HG02588 (cell line): Measurements from ENCODE around the gene ADGRG1.

Experiments used
- ATAC-seq: cut with Tn5 transposase; IDR thresholded peaks from one replicate; pipeline ENCODE4 v1.9.1; 2021; ENCODE audit warnings: mild to moderate bottlenecking, moderate library complexity; ENCODE audit not compliant: unreplicated experiment

Gene ADGRG1

DNA sequence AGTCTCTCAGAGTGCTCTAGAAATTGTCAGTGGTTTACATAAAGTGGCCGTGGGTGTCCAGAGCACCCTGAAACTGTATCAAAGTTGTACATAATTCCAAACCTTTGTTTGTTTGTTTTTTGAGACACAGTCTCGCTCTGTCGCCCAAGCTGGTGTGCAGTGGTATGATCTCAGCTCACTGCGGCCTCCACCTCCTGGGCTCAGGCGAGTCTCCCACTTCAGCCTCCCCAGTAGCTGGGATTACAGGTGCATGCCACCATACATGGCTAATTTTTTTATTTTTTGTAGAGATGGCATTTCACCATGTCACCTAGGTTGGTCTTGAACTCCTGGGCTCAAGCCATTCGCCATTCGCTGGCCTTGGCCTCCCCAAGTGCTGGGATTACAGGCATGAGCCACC is 24.3 kb upstream of the ADGRG1 start:
- no peak for ATAC-seq

DNA sequence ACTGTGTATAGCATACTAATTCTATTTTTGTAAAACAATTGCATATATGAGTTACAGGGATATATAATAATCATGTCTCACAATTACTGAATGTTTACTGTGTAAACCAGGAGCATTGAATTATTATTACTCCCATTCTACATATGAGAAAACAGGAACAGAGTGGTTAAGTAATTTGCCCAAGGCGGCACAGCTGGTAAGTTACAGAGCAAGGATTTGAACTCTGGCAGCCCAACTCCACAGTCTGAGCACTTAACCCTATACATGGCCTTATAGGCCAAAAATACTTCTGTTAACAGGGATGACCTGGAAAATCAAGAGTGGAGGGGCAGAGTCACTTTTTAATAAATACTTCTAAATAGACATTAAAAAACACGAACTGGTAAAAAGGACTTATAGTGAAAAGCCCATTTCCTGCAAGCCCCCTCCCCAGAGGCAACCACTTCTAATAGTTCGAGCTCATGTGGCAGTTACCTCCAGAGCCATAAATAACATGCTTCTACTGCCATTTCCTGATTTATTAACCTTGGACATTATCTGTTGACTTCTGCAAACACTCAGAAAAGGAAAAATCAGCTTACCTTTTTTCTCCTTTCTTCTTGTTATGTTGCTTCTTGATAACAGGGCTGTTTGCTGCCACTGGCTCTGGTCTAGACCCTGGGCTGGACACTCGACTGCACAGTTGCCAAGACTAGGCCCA is 22.1 kb upstream of the ADGRG1 start:
- ATAC-seq, result no peak

DNA sequence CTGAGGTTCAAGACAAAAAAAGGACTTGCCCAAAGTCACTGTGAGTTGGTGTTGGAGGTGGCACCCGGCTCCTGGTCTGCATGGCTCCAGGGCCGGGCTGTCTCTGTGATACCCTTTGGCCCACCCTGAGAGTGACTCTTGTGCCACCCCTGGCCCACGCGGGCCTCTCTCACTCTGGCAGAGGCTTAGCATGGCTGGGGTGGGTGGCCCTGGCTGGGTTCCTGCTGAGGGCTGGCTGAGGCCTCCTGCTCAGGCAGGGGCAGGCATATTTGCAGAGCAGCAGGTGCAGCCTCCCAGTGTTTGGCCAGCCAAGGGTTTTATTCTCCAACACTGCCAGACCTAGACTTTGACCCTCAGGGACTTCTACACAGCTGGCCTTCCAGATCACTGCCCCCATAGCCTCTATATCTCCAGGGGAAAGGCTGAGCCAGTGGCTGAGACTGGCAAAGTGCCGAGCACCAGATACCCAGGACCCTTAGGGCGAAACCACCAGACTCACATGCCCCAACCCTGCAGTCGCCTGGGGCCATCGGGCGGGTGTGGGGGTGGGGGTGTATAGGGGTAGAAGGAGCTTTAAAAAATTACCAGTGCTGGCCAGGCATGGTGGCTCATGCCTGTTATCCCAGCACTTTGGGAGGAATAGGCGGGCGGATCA is 21.5 kb upstream of the ADGRG1 start:
- no peak for ATAC-seq

DNA sequence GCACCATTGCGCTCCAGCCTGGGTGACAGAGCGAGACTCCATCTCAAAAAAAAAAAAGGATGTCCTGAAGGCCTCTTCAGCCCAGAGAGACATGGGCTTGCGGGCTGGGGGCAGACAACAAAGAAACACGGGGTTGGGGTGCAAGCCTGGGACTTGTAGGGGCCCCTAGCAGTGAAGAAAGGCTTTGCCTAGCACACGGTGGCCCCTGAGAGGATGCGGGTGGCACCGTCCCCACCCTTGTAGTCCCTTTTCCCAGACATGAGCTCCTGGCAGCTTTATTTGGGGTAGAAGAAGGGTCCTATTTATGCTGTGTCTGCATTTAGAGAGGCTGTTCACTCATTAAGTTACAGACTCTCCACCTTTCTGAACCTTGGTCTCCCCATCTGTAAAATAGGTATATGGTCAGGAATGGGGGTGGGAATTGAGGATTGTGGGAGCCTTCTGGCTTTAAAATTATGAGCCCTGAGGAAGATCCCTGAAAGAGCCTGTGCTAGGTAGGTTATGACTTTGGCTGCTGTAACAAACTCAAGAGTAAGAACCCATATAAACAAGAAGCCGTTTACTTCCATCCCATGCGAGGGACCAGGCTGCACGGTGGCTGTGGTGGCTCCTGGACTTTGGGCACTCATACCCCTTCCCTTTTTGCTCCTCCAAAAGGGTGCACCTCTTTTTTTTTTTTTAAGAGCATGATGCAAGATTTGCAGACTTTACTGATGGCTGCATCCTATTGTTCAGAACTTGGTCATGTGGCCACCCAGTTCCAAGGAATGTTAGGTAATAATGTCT is 20.6 kb upstream of the ADGRG1 start:
- no peak for ATAC-seq

DNA sequence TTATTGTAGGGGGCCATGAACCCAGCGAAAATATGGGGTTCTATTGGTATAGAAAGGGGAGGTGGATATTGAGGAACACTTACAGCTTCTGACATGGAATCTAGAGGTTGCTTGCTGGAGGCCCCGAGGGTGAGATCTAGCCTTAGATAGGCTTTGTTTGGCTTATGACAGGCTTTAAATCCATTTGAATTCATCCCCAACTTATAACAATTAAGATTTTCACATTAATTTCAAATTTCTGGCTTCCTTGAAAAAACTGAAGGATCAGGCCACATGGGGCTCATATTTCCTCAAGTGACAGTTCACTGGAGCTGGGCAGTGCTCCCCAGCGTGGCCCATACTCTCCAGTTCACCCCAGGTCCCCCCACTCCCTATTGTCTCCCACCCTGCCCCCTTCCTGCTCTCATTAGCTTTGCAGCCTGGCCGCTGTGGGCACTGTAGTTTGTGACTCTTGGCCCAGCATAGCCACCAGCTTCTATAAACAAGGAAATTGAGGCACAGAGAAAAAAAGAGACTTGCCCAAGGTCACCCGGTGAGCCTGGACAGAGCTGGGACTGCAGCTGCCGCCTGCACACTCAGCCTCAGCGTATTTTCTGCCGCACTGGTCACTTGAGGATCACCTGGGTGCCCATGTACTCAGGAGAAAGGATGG is 19.8 kb upstream of the ADGRG1 start:
- ATAC-seq, result no peak

DNA sequence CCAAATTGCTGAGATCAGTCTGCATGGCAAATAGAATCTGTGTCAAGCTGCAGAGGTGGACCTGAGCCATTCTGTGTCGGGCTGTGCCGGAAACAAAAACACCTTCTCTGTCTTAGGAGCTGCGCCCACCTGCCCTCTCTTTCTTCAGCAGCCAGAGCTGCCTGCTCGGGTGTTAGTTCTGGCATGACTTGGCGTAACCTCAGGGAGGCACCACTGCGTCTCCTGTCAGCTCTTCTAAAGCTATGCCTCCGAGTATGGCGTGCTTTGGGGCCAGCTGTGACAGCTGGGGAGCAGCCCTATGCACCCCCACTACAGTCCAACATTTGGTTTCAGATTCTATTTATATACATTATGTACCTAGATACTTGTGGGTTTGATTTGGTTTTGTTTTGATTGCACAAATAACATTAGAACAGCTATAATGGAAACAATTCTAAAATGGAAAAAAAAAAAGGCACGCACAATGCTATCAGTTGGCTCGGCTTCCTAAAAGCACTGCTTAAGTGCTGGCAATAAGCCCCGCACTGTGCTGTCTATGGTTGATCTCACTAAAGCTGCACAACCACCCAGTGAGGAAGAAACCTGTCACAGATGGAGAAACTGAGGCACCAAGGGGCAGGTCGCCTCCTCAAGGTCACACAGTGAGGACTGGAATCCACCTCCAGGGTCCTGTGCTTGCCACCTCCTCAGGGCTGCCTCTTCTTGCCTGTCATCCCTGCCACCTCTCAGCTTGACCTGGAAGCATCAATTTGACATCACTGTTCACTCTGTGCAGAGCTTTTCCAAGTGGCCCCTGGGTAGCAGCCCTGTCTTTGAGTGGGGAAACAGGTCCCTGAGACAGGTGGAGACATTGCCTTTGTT is 18.7 kb upstream of the ADGRG1 start:
- ATAC-seq, result peak; percentile 86

DNA sequence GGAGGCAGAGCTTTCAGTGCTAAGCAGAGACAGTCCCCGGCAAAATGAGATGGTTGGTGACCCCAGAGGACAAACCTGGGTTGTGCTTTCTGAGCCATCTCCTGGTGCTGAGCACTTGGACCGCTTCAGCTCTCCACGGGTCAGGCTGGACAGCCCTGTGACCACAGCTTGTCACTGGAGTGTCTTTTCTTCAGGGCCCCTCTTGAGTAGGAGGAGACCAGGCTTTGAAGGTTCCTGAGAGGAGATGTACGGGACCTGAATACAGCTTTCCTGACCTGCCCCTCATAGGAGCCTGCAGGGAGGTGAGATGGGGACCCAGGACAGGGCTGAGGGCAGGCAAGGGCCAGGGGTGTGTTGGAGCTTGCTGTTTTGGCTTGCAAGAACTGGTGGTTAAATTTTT is 17.8 kb upstream of the ADGRG1 start:
- ATAC-seq, result no peak

DNA sequence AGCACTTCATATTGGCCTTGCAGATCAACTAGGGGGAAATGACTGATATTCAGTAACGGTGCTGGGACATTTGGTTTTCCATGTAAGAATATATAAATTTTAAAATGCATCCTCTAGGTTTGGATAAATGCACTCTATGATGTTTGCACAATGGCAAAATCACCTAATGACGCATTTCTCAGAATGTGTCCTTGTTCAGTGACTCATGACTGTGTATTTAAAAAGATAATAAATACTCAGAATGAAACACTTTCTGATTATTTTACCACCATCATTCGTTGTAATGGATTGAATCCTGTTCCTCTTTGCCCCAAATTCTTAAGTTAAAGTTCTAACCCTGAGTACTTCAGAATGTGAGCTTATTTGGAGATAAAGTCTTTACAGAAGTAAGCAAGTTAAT is 17.2 kb upstream of the ADGRG1 start:
- no peak for ATAC-seq

DNA sequence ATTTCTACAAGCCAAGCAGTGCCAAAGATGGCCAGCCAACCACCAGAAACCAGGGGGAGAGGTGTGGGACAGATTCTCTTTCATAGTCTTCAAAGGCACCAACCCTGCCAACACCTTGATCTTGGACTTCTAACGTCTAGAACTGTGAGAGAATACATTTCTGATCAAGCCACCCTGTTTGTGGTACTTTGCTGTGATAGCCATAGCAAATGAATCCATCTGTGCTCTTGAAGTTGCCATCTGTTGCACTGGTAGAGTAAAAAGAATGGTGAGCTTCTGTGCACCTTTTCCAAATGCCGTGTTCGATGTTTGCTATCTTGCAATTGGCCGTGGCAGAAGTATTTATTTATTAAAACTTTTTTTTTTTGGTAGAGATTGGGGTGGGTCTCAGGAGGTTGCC is 16.7 kb upstream of the ADGRG1 start:
- no peak for ATAC-seq

DNA sequence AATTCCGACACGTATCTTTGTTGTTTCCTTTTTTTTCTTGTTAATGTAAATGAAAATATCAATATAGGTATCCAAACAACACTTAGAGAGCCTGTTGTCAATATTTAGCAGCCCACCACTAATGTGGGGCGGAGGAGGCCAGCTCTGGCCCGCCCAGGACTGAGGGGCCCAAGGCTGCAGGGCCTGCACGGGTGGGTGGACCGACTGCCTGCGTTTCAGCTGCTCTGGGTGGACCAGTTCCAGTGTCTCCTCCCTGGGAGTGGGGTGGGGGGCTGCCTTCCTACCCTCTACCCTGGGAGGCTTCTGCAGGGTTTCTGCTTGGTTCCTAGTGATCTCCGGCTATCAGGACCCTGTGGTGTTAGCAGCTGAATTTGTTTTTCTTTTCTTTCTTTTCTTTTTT is 15.9 kb upstream of the ADGRG1 start:
- no peak for ATAC-seq

DNA sequence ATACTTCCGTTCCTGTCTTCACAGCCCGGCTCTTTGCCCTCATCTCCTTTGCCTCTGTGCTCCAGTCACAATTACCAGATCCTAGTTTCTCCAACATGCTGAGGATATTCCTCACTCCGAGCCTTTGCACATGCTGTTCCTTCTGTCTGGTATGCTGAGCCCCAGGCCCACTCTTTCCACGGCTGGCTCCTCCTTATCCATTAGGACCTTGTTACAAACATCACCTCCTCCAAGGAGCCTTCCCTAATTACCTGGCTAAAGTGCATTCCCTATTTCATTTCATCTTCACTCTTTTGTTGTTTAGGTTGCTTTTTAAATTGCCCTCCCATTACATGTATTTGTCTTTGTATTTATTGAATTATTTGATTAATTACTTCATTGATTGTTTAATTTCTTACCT is 14.9 kb upstream of the ADGRG1 start:
- no peak for ATAC-seq

DNA sequence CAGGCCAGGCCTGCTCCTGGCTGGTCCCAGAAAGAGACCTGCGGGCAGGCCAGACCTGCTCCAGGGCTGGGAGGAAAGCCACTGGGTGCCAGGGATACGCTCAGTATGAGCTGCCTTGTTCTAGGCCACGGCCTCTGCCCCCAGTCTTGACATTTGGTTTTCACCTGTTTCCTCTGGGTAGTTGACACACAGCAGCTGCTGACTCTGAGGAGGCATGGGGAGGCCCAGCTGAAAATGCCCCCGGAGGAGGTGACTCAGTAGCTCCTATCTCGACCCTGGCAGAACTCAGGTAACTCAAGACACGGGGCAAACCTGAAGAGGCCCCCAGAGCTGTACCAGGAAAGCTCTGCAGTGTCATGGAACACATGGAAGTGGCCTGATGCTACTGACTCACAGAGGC is 13.9 kb upstream of the ADGRG1 start:
- no peak for ATAC-seq

DNA sequence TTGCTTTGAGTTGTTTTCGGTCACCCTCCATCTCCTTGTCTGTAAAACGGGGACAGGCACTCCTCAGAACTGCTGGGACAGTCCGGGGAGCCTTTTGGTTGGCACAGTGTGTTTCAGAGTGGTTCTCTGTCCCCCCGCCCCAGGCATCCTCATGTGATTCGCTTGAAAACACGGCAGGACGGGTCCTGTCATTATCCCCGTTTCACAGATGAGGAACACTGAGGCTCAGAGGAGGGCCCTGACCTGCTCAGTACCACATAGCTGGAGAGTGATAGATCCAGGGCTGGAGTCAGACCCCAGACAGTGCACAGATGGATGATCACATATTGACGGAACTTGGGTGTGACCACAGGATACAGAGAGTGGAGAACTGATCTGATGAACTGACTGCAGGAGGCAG is 13.5 kb upstream of the ADGRG1 start:
- no peak for ATAC-seq

DNA sequence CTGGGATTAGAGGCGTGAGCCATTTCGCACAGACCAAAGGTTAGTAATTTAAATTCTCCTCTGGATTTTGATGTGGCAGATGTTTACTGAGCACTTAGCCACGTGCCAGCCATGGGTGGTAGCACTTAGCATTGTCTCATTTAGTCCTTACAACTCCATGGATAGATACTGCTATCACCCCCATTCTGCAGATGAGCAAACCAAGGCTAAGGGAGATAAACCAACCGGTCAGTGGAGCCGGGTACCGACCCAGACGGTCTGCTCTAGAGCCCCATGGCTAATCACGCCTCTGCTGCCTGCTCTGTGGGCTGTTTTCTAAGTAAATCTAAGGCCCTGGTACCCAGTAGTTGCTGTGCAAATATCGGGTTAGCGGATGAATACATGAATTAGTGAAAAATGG is 12.6 kb upstream of the ADGRG1 start:
- ATAC-seq, result no peak

DNA sequence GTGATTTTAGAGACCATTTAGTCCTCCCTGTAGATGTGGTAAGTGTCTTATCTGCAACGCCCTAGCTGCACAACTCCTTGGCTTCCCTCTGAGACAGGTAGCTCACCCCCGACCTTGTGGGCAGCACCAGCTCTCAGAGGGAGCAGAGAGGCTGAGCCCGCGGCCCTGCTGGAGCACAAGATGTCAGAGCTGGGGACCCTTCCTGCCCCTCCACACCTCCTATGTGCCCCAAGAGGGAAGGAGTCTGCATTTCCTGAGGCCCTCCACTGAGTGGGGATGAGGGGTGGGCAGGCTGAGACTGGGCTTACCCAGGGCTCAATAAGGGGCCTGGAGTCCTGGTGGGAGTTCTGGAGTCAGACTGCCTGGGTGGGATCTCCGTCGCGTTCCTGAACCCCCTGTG is 12.2 kb upstream of the ADGRG1 start:
- ATAC-seq, result no peak

DNA sequence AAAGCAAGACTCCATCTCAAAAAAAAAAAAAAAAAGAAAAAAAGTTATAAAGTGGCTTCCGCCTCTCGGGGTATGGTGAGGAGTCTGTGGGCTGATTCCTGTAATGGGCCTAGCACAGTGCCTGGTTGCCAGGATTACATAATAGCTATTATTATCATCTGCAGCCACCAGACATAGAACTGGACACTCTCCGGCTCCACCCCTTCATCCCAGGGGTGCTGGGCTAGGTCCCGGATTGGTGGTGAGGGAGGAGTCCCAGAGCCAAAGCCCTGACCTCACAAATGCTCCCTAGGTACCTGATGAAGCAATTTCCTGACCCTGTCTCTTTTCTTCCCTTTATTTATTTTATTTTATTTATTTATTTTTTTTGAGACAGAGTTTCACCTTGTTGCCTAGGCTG is 11.6 kb upstream of the ADGRG1 start:
- no peak for ATAC-seq

DNA sequence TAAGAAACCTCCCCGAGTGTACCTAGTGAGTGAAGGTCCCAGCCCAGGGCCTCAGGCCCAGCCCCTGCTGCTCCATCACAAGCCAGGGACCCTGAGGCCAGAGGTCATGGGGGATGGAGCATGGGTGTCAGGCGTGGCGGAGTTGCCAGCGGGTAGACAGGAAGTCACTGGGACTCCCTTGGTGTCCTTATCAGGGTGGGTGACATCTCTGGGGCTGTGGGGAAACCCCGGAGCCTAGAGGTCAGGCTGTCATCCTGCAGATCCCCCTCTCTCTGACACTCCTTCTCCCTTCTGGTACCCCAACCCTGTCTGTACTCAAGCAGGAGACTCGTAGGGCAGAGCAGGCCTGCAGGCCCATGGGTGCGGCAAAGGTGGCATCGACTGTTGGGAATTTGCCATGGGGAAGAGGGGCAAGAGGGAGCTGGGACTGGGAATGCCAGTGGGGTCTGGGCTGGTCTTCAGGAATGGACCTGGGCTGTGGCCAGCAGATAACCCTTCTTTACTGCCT is 10.8 kb upstream of the ADGRG1 start:
- ATAC-seq, result no peak

DNA sequence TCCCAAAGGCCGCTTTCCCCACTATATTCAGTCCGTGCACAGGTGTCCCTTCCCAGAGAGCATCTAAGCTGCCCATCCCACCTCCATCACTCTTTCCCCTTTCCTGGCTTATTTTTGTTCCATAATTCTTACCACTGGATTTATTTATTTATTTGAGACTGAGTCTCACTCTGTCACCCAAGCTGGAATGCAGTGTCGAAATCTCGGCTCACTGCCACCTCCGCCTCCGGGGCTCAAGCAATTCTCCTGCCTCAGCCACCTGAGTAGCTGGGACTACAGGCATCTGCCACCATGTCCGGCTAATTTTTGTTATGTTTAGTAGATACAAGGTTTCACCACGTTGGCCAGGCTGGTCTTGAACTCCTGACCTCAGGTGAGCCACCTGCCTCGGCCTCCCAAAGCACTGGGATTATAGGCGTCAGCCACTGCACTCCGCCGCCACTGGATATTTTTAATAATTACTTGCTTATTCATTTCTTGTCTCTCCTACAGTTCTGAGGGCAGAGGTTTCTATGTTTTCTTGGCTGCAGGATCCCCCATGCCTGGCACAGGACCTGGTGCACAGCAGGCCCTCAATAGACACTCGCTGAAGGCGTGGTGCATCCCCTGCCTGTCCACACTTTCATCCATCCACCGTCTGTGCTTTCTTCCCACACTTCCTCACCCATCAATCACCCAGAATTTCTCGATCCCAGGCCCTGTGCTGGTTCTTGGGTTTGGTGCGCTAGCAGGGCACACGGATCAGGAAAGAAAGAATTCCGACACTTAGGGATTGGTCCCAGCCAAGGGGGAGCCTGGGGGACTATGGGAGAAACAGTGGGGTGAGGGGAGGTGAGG is 9.9 kb upstream of the ADGRG1 start:
- no peak for ATAC-seq

DNA sequence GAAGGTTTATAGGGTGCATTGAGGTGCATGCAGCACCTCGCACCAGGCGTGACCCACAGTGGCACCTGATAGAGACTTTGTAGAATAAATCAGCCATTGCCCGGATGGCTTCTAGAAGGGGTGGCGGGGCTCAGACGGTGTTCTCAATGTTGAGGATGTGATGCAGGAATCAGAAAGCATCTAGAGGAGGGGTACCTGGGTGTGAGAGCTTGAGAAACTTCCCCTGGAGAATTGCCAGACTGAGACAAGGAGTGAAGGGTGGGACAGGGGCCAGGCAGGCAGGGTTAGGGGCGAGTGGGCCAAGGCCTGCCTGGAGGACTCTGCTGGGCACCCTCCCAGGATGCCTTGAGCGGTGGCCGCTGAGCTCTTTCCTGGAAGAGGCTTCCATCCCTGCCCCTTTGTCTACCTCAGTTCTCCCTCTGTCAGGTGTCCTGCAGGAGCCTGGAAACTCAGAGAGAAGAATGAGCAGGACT is 9.3 kb upstream of the ADGRG1 start:
- no peak for ATAC-seq
